Activated naive CD8-positive, alpha-beta T cell (primary cell): ENCODE data around the gene CEP72.
"Not testable (repeated sequence)": the region's sequence is repeated elsewhere in the genome, so short reads cannot be mapped to it uniquely, and the experiment has no call there.

ENCODE experiments used
- H3K27ac Mint-ChIP-seq: one replicate; pipeline ENCODE4 v1.8.0; 2021; ENCODE audit warnings: mixed read lengths
- H3K27me3 Mint-ChIP-seq: one replicate; pipeline ENCODE4 v1.8.0; 2021; ENCODE audit warnings: mixed read lengths
- H3K36me3 Mint-ChIP-seq: one replicate; pipeline ENCODE4 v1.8.0; 2021; ENCODE audit warnings: mixed read lengths
- H3K4me1 Mint-ChIP-seq: one replicate; pipeline ENCODE4 v1.8.0; 2021; ENCODE audit warnings: low read depth, mixed read lengths
- H3K4me3 Mint-ChIP-seq: one replicate; pipeline ENCODE4 v1.8.0; 2021; ENCODE audit warnings: mild to moderate bottlenecking, mixed read lengths
- H3K9me3 Mint-ChIP-seq: one replicate; pipeline ENCODE4 v1.8.0; 2021; ENCODE audit warnings: low read depth, mixed read lengths

Gene CEP72

GRCh38 chr5:624951-625230, 12.8 kb downstream of the CEP72 start:
- Mint-ChIP-seq H3K36me3 (peaks cover 9% of the 10 kb centered on the region), H3K27me3 (no peaks in the 10 kb centered on the region), H3K4me1 (no peaks in the 10 kb centered on the region), H3K9me3 (no peaks in the 10 kb centered on the region), H3K27ac (no peak overlapping the region), H3K4me3 (no peak overlapping the region)

DNA sequence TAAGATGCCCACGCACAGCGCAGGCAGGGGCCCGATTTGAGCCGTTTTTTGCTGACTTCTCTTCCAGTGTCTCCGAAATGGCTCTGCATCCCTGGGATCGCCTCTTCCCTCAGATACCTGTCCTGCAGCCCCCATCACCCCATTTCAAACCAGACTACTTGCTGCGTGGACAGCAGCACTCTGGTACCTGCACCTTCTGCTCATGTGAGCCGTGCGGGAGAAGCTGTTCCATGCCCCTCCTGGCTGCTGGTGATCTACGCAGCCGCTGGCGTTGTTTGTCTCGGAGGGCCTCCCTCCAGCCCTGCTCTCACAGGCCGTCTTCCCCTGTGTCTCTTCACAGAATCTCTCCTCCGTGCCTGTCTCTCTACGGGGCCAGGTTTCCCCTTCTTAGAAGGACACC, 13.4 kb downstream of the CEP72 start:
- H3K9me3 Mint-ChIP-seq = no peaks in the 10 kb centered on the region
- no peak overlapping the region for H3K4me3 Mint-ChIP-seq
- no peaks in the 10 kb centered on the region for H3K4me1 Mint-ChIP-seq
- no peaks in the 10 kb centered on the region for H3K27me3 Mint-ChIP-seq
- no peak overlapping the region for H3K27ac Mint-ChIP-seq
- peaks cover 7% of the 10 kb centered on the region for H3K36me3 Mint-ChIP-seq

DNA sequence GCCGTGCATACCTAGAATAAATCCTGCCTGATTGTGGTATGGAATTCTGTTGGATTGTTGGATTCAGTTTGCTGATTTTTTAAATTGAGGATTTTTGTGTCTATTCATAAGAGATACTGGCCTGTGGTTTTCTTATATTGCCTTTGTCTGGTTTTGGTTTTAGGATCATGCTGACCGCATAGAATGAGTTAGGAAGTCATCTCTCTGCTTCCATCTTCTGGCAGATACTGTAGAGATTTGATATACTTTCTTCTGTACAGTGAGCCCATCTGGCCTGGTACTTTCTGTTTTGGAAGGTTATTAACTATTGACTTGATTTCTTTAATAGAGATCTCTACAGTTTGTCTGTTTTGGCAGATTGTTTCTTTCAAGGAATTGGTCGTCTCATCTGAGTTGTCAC, 14.7 kb downstream of the CEP72 start:
- Mint-ChIP-seq H3K4me3 (no peak overlapping the region), H3K27me3 (no peaks in the 10 kb centered on the region), H3K4me1 (no peaks in the 10 kb centered on the region), H3K27ac (no peak overlapping the region), H3K36me3 (peaks cover 7% of the 10 kb centered on the region), H3K9me3 (no peaks in the 10 kb centered on the region)

- Mint-ChIP-seq H3K36me3 (peaks cover 7% of the 10 kb centered on the region), H3K27ac (no peak overlapping the region), H3K4me1 (no peaks in the 10 kb centered on the region)
Measured at GRCh38 chr5:627840-628239, 15.7 kb downstream of the CEP72 start.

GRCh38 chr5:628351-629205, 16.4 kb downstream of the CEP72 start:
- not testable (repeated sequence) for H3K36me3 Mint-ChIP-seq, H3K27ac Mint-ChIP-seq, H3K4me3 Mint-ChIP-seq, H3K4me1 Mint-ChIP-seq, H3K27me3 Mint-ChIP-seq, H3K9me3 Mint-ChIP-seq

More at GRCh38 chr5:627840-628239, 15.7 kb downstream of the CEP72 start:
- no peaks in the 10 kb centered on the region for H3K27me3 Mint-ChIP-seq
- no peaks in the 10 kb centered on the region for H3K9me3 Mint-ChIP-seq
- H3K4me3 Mint-ChIP-seq = no peak overlapping the region

DNA sequence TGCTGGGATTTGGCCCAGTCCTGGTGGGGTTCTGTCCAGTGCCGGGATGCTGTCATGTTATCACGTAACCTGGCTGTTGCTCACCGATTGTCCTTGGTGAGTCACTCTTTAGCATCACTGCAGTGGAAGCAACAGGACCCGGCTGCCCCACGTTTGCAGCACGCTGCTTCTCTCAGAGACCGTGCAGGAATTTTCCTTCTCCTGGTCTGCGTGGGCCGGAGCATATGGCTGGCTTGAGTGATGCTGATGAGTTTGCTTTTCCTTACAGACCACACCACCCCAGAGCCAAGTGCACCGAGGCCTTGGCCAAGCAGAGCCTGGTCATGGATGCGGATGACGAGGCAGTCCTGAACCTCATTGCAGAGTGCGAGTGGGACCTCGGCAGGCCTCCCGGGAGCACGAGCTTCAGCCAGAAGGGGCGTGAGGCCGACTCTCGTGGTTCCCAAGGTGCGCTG, 21.4 kb downstream of the CEP72 start:
- H3K9me3 Mint-ChIP-seq = no peaks in the 10 kb centered on the region
- H3K4me3 Mint-ChIP-seq = no peak overlapping the region
- H3K27me3 Mint-ChIP-seq = no peaks in the 10 kb centered on the region
- no peak overlapping the region for H3K27ac Mint-ChIP-seq
- no peaks in the 10 kb centered on the region for H3K4me1 Mint-ChIP-seq
- H3K36me3 Mint-ChIP-seq = peaks cover 13% of the 10 kb centered on the region

DNA sequence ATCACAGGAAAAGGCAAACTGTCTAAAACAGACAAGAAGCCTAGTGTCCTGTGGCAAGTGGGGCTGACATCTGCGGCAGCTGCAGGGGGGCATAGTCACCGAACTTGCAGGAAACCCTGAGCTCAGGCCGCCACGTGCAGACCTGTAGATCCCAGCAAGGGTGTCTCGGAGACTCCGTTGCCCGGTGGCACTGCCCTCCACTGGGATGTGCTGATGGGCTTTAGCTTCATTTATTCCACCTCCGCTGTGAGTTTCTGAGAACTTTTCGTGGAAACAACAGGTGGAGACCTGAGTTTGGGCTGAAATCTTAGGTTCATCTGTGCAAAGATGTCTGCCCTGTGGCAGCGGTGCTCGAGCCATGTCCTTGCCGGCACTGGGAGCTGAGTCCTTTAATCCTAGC, 22.1 kb downstream of the CEP72 start:
- Mint-ChIP-seq H3K4me1 (no peaks in the 10 kb centered on the region), H3K27ac (no peak overlapping the region), H3K27me3 (no peaks in the 10 kb centered on the region), H3K4me3 (no peak overlapping the region), H3K9me3 (no peaks in the 10 kb centered on the region), H3K36me3 (peaks cover 13% of the 10 kb centered on the region)

DNA sequence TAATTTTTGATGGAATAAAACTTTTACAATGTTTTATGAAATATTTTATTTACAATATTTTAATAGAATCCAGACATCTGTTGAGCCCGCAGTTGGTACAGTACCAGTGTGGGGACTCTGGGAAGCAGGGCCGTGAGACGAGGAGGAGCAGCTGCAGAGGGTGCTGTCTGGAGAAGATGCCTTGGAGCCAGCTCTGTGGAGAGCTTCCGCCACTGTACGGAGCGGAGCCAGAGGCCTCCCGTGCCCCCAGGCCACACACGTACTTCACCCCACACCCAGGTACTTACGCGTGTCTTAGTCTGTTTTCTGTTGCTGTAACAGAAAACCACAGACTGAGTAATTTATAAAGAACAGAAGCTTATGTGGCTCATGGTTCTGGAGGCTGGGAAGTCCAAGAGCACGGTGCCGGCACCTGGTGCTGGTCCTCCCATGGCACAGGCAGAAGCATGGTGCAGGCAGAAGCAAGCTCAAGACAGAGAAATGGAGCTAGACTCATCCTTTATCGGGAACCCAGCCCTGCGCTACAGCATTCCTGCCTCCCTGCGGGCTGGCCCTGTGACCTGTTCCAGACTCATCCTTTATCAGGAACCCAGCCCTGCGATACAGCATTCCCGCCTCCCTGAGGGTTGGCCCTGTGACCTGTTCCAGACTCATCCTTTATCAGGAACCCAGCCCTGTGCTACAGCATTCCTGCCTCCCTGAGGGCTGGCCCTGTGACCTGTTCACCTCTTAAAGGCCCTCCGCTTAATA, 23.3 kb downstream of the CEP72 start:
- H3K9me3 Mint-ChIP-seq = no peaks in the 10 kb centered on the region
- H3K27me3 Mint-ChIP-seq = no peaks in the 10 kb centered on the region
- H3K27ac Mint-ChIP-seq = no peak overlapping the region
- peaks cover 13% of the 10 kb centered on the region for H3K36me3 Mint-ChIP-seq
- H3K4me1 Mint-ChIP-seq = no peaks in the 10 kb centered on the region
- H3K4me3 Mint-ChIP-seq = no peak overlapping the region

DNA sequence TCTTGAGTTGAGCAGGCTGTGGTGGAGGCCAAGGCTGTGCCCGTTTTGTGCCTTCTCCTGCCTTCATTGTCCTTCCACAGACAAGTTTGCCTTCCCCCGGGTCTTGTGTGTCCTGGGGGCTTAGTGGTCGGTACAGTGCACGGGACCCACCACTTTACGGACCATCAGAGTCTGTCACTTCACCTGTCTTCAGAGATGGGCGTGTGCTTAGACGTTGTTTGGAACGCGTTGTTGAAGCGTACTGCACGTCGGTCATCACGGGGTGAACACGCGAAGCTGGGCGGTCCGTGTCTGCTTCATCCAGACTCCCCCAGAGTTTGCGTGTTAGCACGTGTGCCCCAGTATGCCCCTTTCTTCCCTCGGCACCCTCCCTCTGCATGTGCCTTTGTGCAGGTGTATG, 24.8 kb downstream of the CEP72 start:
- H3K36me3 Mint-ChIP-seq = peaks cover 13% of the 10 kb centered on the region
- H3K4me1 Mint-ChIP-seq = no peaks in the 10 kb centered on the region
- no peak overlapping the region for H3K4me3 Mint-ChIP-seq
- H3K27ac Mint-ChIP-seq = no peak overlapping the region
- H3K27me3 Mint-ChIP-seq = no peaks in the 10 kb centered on the region
- no peaks in the 10 kb centered on the region for H3K9me3 Mint-ChIP-seq

- Mint-ChIP-seq H3K4me1 (no peaks in the 10 kb centered on the region), H3K27ac (no peak overlapping the region), H3K9me3 (no peaks in the 10 kb centered on the region), H3K36me3 (peaks cover 13% of the 10 kb centered on the region), H3K4me3 (no peak overlapping the region), H3K27me3 (no peaks in the 10 kb centered on the region)
Measured at GRCh38 chr5:637581-638450, 25.7 kb downstream of the CEP72 start.

DNA sequence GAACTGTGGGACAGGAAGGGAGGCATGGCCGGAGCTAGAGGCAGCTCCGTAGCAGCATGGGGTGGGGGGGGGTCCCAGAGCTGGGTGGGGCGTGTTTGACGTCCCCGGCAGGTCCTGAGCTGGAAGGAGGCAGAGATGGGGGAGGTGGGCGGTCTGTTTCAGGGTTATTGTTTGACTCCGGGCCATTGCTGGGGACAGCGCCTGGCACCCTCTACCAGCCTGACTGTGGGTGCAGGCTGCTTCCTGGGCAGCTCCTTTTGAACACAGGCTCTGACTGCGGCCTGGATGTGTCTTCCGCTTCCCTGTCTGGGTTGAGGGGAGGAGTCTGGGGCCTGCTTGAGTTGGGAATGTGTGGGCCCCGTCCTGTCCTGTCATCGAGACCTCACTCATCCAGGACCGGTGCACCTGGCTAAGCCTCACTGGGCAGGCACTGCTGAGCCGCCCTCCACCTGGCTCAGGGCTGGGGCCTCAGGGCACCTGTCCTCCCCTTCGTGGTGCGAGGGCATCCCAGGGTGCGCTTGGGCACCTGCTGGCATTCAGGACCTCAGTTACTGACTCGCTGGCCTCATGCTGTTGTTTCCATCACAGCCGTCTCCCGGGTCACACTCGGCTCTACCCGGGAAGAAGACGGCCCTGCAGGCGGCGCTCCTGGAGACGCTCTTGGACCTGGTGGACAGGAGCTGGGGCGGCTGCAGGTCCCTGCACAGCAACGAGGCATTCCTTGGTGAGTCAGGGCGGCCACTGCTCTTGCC, 26.5 kb downstream of the CEP72 start:
- Mint-ChIP-seq H3K36me3 (peaks cover 13% of the 10 kb centered on the region), H3K27ac (no peak overlapping the region), H3K9me3 (no peaks in the 10 kb centered on the region), H3K4me3 (no peak overlapping the region), H3K27me3 (no peaks in the 10 kb centered on the region), H3K4me1 (no peaks in the 10 kb centered on the region)

- Mint-ChIP-seq H3K36me3 (peaks cover 13% of the 10 kb centered on the region), H3K4me3 (no peak overlapping the region), H3K27ac (no peak overlapping the region)
Measured at GRCh38 chr5:639253-639530, 27.1 kb downstream of the CEP72 start.

DNA sequence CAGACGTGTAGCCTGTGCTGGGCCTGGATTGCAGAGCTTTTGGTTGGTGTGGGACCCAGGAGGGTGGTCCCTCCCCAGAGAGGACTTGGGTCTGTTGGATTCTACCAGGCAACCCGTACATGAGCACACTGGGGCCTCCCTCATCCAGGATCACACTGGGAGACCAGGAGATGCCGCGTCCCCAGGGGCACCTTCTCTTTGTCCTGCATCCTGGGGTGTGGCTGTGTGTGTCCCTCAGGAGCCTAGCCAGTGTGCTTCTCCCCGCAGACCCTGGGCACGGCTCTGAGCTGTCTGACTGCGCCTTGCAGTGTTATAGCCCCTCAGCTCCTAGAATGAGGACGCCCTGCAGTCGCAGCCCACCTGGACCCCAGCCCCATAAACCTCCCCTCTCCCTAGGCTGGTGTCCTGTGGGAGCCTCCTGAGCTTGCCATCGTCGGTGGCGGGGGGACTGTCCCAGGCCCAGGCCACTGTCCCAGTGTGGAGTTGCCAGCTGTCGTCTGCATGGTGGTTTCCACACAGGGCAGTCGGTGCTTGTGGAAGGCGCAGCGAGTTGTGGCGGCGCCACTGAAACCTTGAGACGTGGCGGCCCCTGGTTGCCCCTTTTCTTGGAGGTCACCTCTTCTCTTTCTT, 27.6 kb downstream of the CEP72 start:
- Mint-ChIP-seq H3K36me3 (peaks cover 9% of the 10 kb centered on the region), H3K4me3 (no peak overlapping the region), H3K27ac (no peak overlapping the region), H3K4me1 (no peaks in the 10 kb centered on the region), H3K9me3 (no peaks in the 10 kb centered on the region), H3K27me3 (no peaks in the 10 kb centered on the region)

More at GRCh38 chr5:639253-639530, 27.1 kb downstream of the CEP72 start:
- Mint-ChIP-seq H3K27me3 (no peaks in the 10 kb centered on the region), H3K4me1 (no peaks in the 10 kb centered on the region), H3K9me3 (no peaks in the 10 kb centered on the region)
